Measurements from ENCODE around the gene GNPTAB. TPM values are rescaled to one million over a fixed set of nuclear protein-coding genes. Genes with fewer than 3 reads are reported as not detected.

Gene GNPTAB
- total RNA-seq, 1 experiment from 2014 or later, result 40.8 TPM

- ATAC-seq, result no peak
Observed at GRCh38 chr12:101794574-101794973, 36.2 kb downstream of the GNPTAB start.

GRCh38 chr12:101793401-101793800, 37.4 kb downstream of the GNPTAB start:
- DNase-seq (ENCODE audit: low read depth, low spot score), result peak; percentile 33
- intact Hi-C loops (cut with micrococcal nuclease; ENCODE audit: unreplicated experiment), result no loop called here
- no peak for ATAC-seq

More at GRCh38 chr12:101794574-101794973, 36.2 kb downstream of the GNPTAB start:
- in situ Hi-C loops (cut with HindIII; ENCODE audit: low pct_unique_long_range_greater_than_20kb, low sequenced_read_pairs) (no loop called here), intact Hi-C loops (cut with micrococcal nuclease; ENCODE audit: unreplicated experiment) (no loop called here)
- no peaks in the 10 kb centered on the region for H3K4me1 ChIP-seq (ENCODE audit: control insufficient read depth, insufficient read depth, low read length)
- no peaks in the 10 kb centered on the region for H3K36me3 ChIP-seq (ENCODE audit: control insufficient read depth, insufficient read depth, low read length)
- POLR2A ChIA-PET, result no interaction called here
- CTCF ChIA-PET, result no interaction called here
- no peaks in the 10 kb centered on the region for H3K9me3 ChIP-seq (ENCODE audit: control insufficient read depth, insufficient read depth, low read depth, low read length)
- H3K4me3 ChIP-seq (ENCODE audit: low read depth in 2 of 2, low read length in 2 of 2), result no peak overlapping the region
- H3K27me3 ChIP-seq (ENCODE audit: control insufficient read depth, insufficient read depth, low read length), result no peaks in the 10 kb centered on the region
- no peak for TF ChIP-seq CTCF (IDR thresholded peaks at IDR 0.05)
- no TSS peak for BruUV-seq (replicated peaks)
- DNase-seq (ENCODE audit: low read depth, low spot score), result no peak
- no peak overlapping the region for H3K27ac ChIP-seq (ENCODE audit: low read length)

More at GRCh38 chr12:101793401-101793800, 37.4 kb downstream of the GNPTAB start:
- in situ Hi-C loops (cut with HindIII; ENCODE audit: low pct_unique_long_range_greater_than_20kb, low sequenced_read_pairs), result no loop called here
- H3K27me3 ChIP-seq (ENCODE audit: control insufficient read depth, insufficient read depth, low read length), result no peaks in the 10 kb centered on the region
- TF ChIP-seq CTCF (IDR thresholded peaks at IDR 0.05), result no peak
- TF ChIP-seq POLR2AphosphoS5 (IDR thresholded peaks at IDR 0.05; ENCODE audit: low read depth, low read length), result no peak
- no peak for TF ChIP-seq TCF7L2 (IDR thresholded peaks at IDR 0.05; ENCODE audit: low read depth, low read length)
- TF ChIP-seq SIN3A (IDR thresholded peaks at IDR 0.05; ENCODE audit: borderline replicate concordance, insufficient read depth, low read depth, low read length), result no peak
- no peak for TF ChIP-seq REST (IDR thresholded peaks at IDR 0.05; ENCODE audit: insufficient read depth in 1 of 2, low read depth in 2 of 2, low read length in 1 of 2)
- CTCF ChIA-PET, result no interaction called here
- no TSS peak for BruUV-seq (replicated peaks)
- H3K9me3 ChIP-seq (ENCODE audit: control insufficient read depth, insufficient read depth, low read depth, low read length), result no peaks in the 10 kb centered on the region
- H3K4me1 ChIP-seq (ENCODE audit: control insufficient read depth, insufficient read depth, low read length), result no peaks in the 10 kb centered on the region
- H3K4me3 ChIP-seq (ENCODE audit: low read depth in 2 of 2, low read length in 2 of 2), result no peak overlapping the region
- H3K36me3 ChIP-seq (ENCODE audit: control insufficient read depth, insufficient read depth, low read length), result no peaks in the 10 kb centered on the region
- POLR2A ChIA-PET, result no interaction called here
- no peak overlapping the region for H3K27ac ChIP-seq (ENCODE audit: low read length)

Data from Panc1 (cell line).